Ascending aorta (tissue), 2 donors: ENCODE measurements around the gene TMPRSS11E. TPM values are rescaled to one million over a fixed set of nuclear protein-coding genes. Genes with fewer than 3 reads are reported as not detected.

Experiments used
- DNase-seq, 2 donors: peaks; one replicate each; pipeline ENCODE4 v3.0.0-alpha.2; 2019; ENCODE audit warnings: low spot score in 2 of 2
- H3K27ac ChIP-seq, 2 donors: fragments of 200-600 bp; sonication (generic); one replicate each; pipeline ENCODE4 v1.5.1; 2016 to 2017; ENCODE audit warnings: mild to moderate bottlenecking in 1 of 2
- H3K27me3 ChIP-seq: fragments of 200-600 bp; sonication (generic); one replicate; pipeline ENCODE4 v1.5.1; 2017
- H3K36me3 ChIP-seq, 2 donors: fragments of 200-600 bp; sonication (generic); one replicate each; pipeline ENCODE4 v1.5.1; 2016
- H3K4me1 ChIP-seq, 2 donors: fragments of 200-600 bp; sonication (generic); one replicate each; pipeline ENCODE4 v1.5.1; 2016 to 2017; ENCODE audit warnings: mild to moderate bottlenecking in 1 of 2
- H3K4me3 ChIP-seq, 2 donors: fragments of 200-600 bp; sonication (generic); one replicate each; pipeline ENCODE4 v1.5.1; 2016 to 2017; ENCODE audit warnings: mild to moderate bottlenecking in 1 of 2
- H3K9me3 ChIP-seq, 2 donors: fragments of 200-600 bp; sonication (generic); one replicate each; pipeline ENCODE4 v1.5.1; 2016
- intact Hi-C: fragments of 100-400 bp; cut with DNase I; formaldehyde crosslinking; loops from one replicate; pipeline ENCODE4 v1.15.1; 2023
- total RNA-seq: library from RNA; depleted of rRNA; stranded (reverse); fragments of >200 nt; gene quantifications from one replicate; pipeline ENCODE4 v1.1.0, GENCODE V29; 2016
- TF ChIP-seq, protein P1 (sequence below), 3 experiments: fragments of 200-600 bp in 2 of 3; fragments of 450-650 bp in 1 of 3; sonication (generic) in 2 of 3; IDR thresholded peaks; one replicate each; pipeline ENCODE4 v1.5.1; 2016 to 2019; ENCODE audit warnings: antibody characterized with exemption in 3 of 3, mild to moderate bottlenecking in 1 of 3, moderate library complexity in 1 of 3

The TMPRSS11E gene
- total RNA-seq, 1 donor from 2014 or later = not detected

DNA sequence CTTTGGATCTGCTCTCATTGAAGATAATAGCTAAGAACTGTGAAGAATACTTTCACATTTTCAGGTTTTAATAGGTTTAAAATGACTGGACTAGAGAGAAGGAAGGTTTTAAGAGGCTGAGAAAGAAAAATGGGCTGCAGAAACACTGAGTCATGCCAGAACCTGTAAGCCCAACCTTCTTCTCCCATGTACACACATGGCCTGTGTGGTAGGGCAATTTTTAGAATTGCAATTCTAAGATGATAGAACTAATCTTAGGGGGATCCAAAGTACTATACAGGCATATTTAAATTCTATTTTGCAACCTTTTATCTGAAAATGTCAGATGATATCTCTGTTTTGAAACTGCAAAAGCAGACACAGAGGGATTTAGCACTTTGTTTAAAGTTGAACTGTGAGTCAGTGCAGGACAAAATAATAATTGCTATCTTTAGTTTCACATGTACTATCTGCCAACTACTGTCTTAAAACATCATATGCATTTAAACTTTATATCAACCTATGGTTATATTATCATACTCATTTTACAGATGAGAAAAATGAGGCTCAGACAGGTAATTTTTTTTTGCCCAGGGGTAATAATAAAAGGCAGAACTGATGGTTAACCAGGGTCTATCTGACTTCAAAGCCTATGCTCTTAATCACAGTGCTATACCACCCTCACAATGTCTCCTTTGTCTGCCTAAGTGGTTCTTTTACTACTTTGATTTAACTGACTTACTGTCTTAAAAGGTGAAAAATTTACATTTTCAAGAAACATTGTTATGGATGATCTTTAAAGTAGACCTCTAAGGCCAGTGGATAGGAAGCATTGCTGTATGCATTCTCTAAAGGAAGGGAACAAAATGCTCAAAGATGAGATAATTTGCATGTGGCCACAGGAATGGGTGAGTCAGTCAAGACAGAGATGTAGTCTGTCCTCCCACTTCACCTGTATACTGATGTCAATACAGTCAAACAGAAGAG lies 4.3 kb downstream of the TMPRSS11E start:
- intact Hi-C loops = no loop called here
- Histone ChIP-seq H3K27ac (no peak overlapping the region), H3K4me1 (no peaks in the 10 kb centered on the region), H3K36me3 (no peaks in the 10 kb centered on the region), H3K4me3 (no peak overlapping the region), H3K9me3 (no peaks in the 10 kb centered on the region), H3K27me3 (no peaks in the 10 kb centered on the region)
- DNase-seq = no peak
- TF ChIP-seq, protein P1, sequence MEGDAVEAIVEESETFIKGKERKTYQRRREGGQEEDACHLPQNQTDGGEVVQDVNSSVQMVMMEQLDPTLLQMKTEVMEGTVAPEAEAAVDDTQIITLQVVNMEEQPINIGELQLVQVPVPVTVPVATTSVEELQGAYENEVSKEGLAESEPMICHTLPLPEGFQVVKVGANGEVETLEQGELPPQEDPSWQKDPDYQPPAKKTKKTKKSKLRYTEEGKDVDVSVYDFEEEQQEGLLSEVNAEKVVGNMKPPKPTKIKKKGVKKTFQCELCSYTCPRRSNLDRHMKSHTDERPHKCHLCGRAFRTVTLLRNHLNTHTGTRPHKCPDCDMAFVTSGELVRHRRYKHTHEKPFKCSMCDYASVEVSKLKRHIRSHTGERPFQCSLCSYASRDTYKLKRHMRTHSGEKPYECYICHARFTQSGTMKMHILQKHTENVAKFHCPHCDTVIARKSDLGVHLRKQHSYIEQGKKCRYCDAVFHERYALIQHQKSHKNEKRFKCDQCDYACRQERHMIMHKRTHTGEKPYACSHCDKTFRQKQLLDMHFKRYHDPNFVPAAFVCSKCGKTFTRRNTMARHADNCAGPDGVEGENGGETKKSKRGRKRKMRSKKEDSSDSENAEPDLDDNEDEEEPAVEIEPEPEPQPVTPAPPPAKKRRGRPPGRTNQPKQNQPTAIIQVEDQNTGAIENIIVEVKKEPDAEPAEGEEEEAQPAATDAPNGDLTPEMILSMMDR (IDR thresholded peaks at IDR 0.05) = no peak

DNA sequence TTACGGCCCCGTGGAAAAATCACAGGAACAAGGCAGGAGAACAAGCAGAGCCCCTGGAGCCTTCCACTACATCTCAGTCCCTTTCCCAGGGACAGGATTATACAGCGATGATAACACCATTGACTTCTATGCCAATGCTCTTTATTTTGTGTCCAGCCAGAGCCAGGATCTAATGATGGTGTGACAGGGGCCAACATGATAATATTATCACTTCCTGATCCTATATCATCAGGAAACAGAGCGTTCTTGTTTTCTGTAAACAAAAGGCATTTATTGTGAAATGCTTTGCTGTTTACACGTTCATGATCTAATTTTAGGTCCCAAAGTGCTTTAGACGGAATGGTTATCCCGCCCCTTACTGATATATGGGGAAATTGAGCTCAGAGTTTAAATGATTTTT lies 12.8 kb downstream of the TMPRSS11E start:
- H3K4me1 ChIP-seq = no peaks in the 10 kb centered on the region
- TF ChIP-seq, protein P1 (IDR thresholded peaks at IDR 0.05) = no peak
- intact Hi-C loops = no loop called here
- no peak overlapping the region for H3K4me3 ChIP-seq
- H3K27me3 ChIP-seq = no peaks in the 10 kb centered on the region
- H3K27ac ChIP-seq = no peak overlapping the region
- no peaks in the 10 kb centered on the region for H3K9me3 ChIP-seq
- H3K36me3 ChIP-seq = no peaks in the 10 kb centered on the region
- no peak for DNase-seq

DNA sequence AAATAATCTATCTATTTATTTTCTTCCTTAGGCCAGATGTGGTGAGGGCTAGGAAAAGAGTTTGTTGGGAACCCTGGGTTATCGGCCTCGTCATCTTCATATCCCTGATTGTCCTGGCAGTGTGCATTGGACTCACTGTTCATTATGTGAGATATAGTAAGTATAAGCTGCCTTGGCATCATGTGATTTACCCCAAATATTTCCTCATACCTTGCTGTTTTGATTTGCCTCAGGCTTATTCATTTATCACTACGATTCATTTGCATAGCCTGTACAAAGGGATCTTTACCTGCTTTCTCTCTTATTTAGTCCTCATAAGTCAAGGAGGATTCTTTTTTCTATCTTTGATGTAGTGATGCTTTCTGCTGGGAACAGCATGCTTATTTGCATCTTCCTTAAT lies 14.5 kb downstream of the TMPRSS11E start:
- TF ChIP-seq, protein P1 (IDR thresholded peaks at IDR 0.05) = no peak
- no peaks in the 10 kb centered on the region for H3K4me1 ChIP-seq
- H3K27me3 ChIP-seq = no peaks in the 10 kb centered on the region
- H3K4me3 ChIP-seq = no peak overlapping the region
- no peaks in the 10 kb centered on the region for H3K36me3 ChIP-seq
- no peak for DNase-seq
- intact Hi-C loops = no loop called here
- H3K27ac ChIP-seq = no peak overlapping the region
- H3K9me3 ChIP-seq = no peaks in the 10 kb centered on the region

DNA sequence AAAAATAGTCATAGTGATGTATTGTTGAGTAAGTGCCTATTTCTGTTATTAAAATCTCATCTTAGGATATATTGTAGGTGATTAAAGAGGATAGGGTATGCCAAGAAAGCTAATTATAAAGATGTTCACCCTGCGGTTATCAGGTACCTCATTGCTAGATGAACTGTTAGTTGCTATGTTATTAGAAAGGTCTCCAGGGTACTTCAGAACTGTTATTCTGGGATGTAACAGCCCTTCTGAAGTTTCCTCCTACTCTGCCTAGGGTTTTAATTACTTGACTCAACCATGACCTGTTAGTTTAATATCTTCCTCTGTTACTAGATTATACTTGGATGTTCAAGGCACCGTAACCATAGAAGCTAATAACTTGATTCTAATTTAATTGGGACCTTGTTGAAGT lies 15.4 kb downstream of the TMPRSS11E start:
- TF ChIP-seq, protein P1 (IDR thresholded peaks at IDR 0.05) = no peak
- intact Hi-C loops = no loop called here
- H3K27me3 ChIP-seq = no peaks in the 10 kb centered on the region
- no peaks in the 10 kb centered on the region for H3K4me1 ChIP-seq
- H3K9me3 ChIP-seq = no peaks in the 10 kb centered on the region
- H3K36me3 ChIP-seq = no peaks in the 10 kb centered on the region
- no peak overlapping the region for H3K27ac ChIP-seq
- no peak overlapping the region for H3K4me3 ChIP-seq
- DNase-seq = no peak

DNA sequence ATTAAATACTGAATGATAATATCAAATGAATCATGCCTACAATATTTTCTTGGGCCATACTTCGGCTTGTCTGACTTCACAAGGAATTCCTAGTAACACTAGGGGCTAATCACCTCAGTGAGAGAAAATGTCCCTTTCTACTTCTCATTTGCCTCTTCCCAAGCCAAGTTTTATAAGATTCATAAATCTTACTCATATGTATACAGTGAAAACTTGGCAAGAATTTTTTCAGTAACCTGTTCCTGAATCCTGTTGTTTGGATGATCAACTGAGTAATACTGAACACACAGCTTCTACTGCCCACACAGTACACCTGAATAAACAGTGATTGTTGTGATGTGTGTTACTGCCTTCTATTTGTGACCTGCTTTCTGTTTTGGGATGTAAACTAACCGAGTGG lies 16.5 kb downstream of the TMPRSS11E start:
- intact Hi-C loops = no loop called here
- Histone ChIP-seq H3K4me1 (no peaks in the 10 kb centered on the region), H3K4me3 (no peak overlapping the region), H3K27ac (no peak overlapping the region), H3K36me3 (no peaks in the 10 kb centered on the region), H3K9me3 (no peaks in the 10 kb centered on the region), H3K27me3 (no peaks in the 10 kb centered on the region)
- DNase-seq = no peak
- TF ChIP-seq, protein P1 (IDR thresholded peaks at IDR 0.05) = no peak
